Activated CD8-positive, alpha-beta T cell treated with anti-CD3 and anti-CD28 coated beads for 36 hours (primary cell): ENCODE data around the gene AMTN. TPM values are rescaled to one million over a fixed set of nuclear protein-coding genes. Genes with fewer than 3 reads are reported as not detected.

ENCODE experiments used
- ATAC-seq: fragments of 200-7000 bp; cut with Tn5 transposase; one replicate; pipeline ENCODE4 v1.10.0; 2021; ENCODE audit warnings: mild to moderate bottlenecking, moderate library complexity
- CTCF ChIA-PET: fragments of 350-600 bp; sonication (Branson Sonifier 250); formaldehyde crosslinking; loops from one replicate; lab custom pipeline; 2021; ENCODE audit warnings: antibody characterized with exemption; lab: Charles Lee
- POLR2A ChIA-PET: fragments of 350-600 bp; sonication (Branson Sonifier 250); formaldehyde crosslinking; loops from one replicate; lab custom pipeline; 2021; ENCODE audit warnings: antibody characterized with exemption; lab: Charles Lee
- DNase-seq: peaks from one replicate; pipeline ENCODE4 v3.0.0-alpha.2; 2020
- H3K27ac Mint-ChIP-seq: one replicate; pipeline ENCODE4 v1.8.0; 2021; ENCODE audit warnings: mild to moderate bottlenecking, mixed read lengths
- H3K27me3 Mint-ChIP-seq: one replicate; pipeline ENCODE4 v1.8.0; 2021; ENCODE audit warnings: mixed read lengths
- H3K36me3 Mint-ChIP-seq: one replicate; pipeline ENCODE4 v1.8.0; 2021; ENCODE audit warnings: low read depth, mixed read lengths
- H3K4me1 Mint-ChIP-seq: one replicate; pipeline ENCODE4 v1.8.0; 2021; ENCODE audit warnings: low read depth, mixed read lengths
- H3K4me3 Mint-ChIP-seq: one replicate; pipeline ENCODE4 v1.8.0; 2021; ENCODE audit warnings: mild to moderate bottlenecking, moderate library complexity, mixed read lengths
- H3K9me3 Mint-ChIP-seq: one replicate; pipeline ENCODE4 v1.8.0; 2021; ENCODE audit warnings: mixed read lengths
- CTCF ChIP-seq: fragments of 200-600 bp; IDR thresholded peaks from one replicate; pipeline ENCODE4 v1.8.0; 2022; ENCODE audit warnings: antibody characterized with exemption, mild to moderate bottlenecking
- intact Hi-C: fragments of 100-400 bp; cut with micrococcal nuclease; formaldehyde crosslinking; loops from one replicate; pipeline ENCODE4 v1.10.0; 2022
- total RNA-seq, 2 experiments: library from RNA; stranded (reverse); gene quantifications; one replicate each; pipeline ENCODE4 v1.2.3, GENCODE V29; 2021

Gene AMTN
- total RNA-seq, 2 experiments from 2014 or later: not detected

DNA sequence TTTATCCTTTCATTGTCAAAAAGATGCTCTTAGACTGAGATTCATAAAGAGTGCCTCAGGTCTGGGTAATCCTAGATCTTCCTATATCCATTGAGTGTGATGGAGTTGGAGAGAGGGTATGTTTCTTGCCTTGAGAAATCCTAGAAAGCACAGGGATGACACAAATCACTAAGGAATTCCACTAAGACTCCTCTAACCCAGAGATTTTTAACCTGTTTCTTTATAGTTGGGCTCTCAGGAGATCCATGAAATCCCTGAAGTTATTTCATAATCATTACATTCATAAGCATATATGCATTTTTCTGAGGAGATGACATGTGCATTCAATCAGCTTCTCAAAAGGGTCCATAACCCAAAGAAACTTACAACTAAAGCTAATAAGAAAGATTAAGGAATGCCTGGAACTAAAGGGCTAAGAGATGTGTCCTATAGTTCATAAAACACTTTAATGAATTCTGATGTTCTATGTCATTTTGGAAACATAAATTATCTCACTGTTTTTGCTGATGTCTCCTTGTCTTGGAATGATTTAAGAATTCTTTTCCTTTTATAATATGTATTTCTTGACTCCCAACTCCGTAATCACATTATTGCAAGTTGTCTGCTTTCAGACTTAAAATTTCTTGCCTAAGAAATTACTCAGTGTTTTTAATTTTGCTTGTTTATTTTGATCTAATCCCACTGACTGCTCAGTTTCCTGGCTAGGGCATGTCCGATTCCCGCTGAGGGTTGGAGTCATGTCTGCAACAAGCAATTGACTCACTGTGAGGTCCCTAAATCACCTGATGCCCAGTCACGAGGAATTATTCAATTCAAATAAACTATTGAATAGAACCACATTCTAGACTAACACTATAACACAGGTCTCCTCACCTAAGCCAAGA lies 2.8 kb upstream of the AMTN start:
- ATAC-seq: no peak
- Mint-ChIP-seq H3K9me3 (no peaks in the 10 kb centered on the region), H3K27me3 (peaks cover 1% of the 10 kb centered on the region), H3K36me3 (no peaks in the 10 kb centered on the region), H3K4me1 (no peaks in the 10 kb centered on the region), H3K27ac (no peak overlapping the region), H3K4me3 (no peak overlapping the region)
- CTCF ChIA-PET: no interaction called here
- intact Hi-C loops: no loop called here
- no peak for DNase-seq
- POLR2A ChIA-PET: no interaction called here
- TF ChIP-seq CTCF: no peak

- ATAC-seq (no peak), DNase-seq (no peak)
- CTCF ChIA-PET: no interaction called here
- Mint-ChIP-seq H3K9me3 (no peaks in the 10 kb centered on the region), H3K4me1 (no peaks in the 10 kb centered on the region), H3K27ac (no peak overlapping the region), H3K4me3 (no peak overlapping the region), H3K36me3 (no peaks in the 10 kb centered on the region), H3K27me3 (peaks cover 3% of the 10 kb centered on the region)
- no peak for TF ChIP-seq CTCF
- intact Hi-C loops: no loop called here
- POLR2A ChIA-PET: no interaction called here
These were observed 347 bp downstream of the AMTN start for GRCh38 chr4:70518716-70519115.

- H3K4me3 Mint-ChIP-seq: no peak overlapping the region
- H3K9me3 Mint-ChIP-seq: no peaks in the 10 kb centered on the region
- no peak overlapping the region for H3K27ac Mint-ChIP-seq
- TF ChIP-seq CTCF: no peak
- intact Hi-C loops: no loop called here
- no peaks in the 10 kb centered on the region for H3K36me3 Mint-ChIP-seq
- ChIA-PET CTCF (no interaction called here), POLR2A (no interaction called here)
- ATAC-seq: no peak
- peaks cover 7% of the 10 kb centered on the region for H3K27me3 Mint-ChIP-seq
- no peak for DNase-seq
- no peaks in the 10 kb centered on the region for H3K4me1 Mint-ChIP-seq
These were observed 4.3 kb downstream of the AMTN start for GRCh38 chr4:70522626-70523025.

GRCh38 chr4:70530997-70531396 lies 12.6 kb downstream of the AMTN start:
- Mint-ChIP-seq H3K36me3 (no peaks in the 10 kb centered on the region), H3K27me3 (peaks cover 19% of the 10 kb centered on the region), H3K4me1 (no peaks in the 10 kb centered on the region), H3K9me3 (no peaks in the 10 kb centered on the region), H3K4me3 (no peak overlapping the region), H3K27ac (no peak overlapping the region)
- ChIA-PET CTCF (no interaction called here), POLR2A (interaction anchor here (0.8 kb wide), 1 partner anchor 823 kb away, joined by 3 read pairs; no protein-coding TSS in a partner anchor)
- ATAC-seq: no peak
- intact Hi-C loops: no loop called here
- TF ChIP-seq CTCF: no peak
- no peak for DNase-seq

GRCh38 chr4:70531981-70532380 lies 13.6 kb downstream of the AMTN start:
- ChIA-PET CTCF (interaction anchor here (0.9 kb wide), 1 partner anchor 27 kb away, joined by 3 read pairs; no protein-coding TSS in a partner anchor), POLR2A (no interaction called here)
- intact Hi-C loops: no loop called here
- no peak for TF ChIP-seq CTCF
- peaks cover 16% of the 10 kb centered on the region for H3K27me3 Mint-ChIP-seq
- no peaks in the 10 kb centered on the region for H3K9me3 Mint-ChIP-seq
- ATAC-seq: no peak
- H3K4me3 Mint-ChIP-seq: no peak overlapping the region
- H3K36me3 Mint-ChIP-seq: no peaks in the 10 kb centered on the region
- DNase-seq: no peak
- no peaks in the 10 kb centered on the region for H3K4me1 Mint-ChIP-seq
- H3K27ac Mint-ChIP-seq: no peak overlapping the region
